ENCODE results near the gene TYMP.

The TYMP gene

DNA sequence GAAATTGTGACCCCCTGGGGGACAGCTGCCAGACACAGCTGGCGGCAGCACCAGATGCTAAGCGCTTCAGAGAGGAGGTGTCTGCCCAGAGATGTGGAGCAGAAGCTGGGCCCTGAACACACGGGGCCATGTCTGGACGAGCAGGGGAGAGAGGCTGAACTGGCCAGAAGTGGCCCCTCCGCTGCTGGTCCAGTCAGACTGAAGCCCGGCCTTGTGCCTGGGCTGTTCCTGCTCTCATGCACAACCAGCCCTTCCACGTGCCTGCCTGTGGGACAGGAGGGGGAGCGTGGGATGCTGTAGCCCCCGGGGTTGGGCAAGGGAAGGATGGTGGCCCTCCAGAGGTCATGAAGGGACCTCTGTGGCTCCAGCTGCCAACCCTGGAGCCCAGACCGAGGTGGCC lies 46.7 kb downstream of the TYMP start:
- no peaks in the 10 kb centered on the region for H3K36me3 Mint-ChIP-seq
- H3K27me3 Mint-ChIP-seq: no peaks in the 10 kb centered on the region
- no peak overlapping the region for H3K27ac Mint-ChIP-seq
- H3K4me3 Mint-ChIP-seq: peak overlapping the region; percentile 27
- H3K4me1 Mint-ChIP-seq (ENCODE audit: low read depth): peaks cover 9% of the 10 kb centered on the region
- H3K9me3 Mint-ChIP-seq (ENCODE audit: low read depth): no peaks in the 10 kb centered on the region

DNA sequence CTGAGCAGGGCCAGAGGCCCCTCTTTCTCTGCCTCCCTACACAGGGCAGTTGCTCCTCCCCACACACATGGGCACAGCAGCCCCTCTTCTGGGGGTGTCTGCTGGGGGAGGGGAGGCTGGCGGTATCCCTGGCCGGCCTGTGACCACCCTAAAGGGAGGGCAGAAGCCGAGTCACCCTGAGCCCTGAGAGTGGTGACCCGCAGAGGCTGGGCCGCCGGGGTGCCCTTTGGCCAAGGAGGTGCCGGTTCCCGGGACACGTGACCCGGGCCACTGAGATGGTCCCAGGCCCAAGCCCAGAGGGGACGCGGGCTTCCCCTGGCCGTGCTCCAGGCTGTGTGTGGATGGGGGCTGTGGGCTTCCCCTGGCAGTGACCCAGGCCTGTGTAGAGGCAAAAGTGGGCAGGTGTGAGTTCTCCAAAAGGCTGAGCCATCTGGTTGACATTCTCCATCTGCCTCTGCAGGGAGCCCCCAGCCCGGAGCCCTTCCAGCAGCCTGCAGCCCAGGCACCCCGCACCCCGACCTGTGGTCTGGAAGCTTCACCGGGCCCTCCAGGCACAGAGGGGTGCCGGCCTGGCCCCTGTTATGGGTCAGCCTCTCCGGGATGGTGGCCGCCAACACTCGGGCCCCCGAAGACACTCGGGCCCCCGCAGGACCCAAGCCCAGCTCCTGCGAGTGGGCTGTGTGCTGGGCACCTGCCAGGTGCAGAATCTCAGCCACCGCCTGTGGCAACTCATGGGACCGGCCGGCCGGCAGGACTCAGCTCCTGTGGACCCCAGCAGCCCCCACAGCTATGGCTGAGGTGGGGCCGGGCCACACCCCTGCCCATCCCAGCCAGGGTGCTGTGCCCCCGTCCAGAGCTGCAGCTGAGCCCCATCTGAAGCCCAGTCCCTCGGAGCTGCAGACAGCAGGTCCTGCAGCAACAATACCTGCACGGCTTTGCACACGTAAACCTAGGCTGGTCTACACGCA lies 47.4 kb downstream of the TYMP start:
- Mint-ChIP-seq H3K36me3 (no peaks in the 10 kb centered on the region), H3K27me3 (no peaks in the 10 kb centered on the region), H3K4me1 (ENCODE audit: low read depth) (peaks cover 9% of the 10 kb centered on the region), H3K9me3 (ENCODE audit: low read depth) (no peaks in the 10 kb centered on the region), H3K27ac (no peak overlapping the region), H3K4me3 (peak overlapping the region; percentile 76)

DNA sequence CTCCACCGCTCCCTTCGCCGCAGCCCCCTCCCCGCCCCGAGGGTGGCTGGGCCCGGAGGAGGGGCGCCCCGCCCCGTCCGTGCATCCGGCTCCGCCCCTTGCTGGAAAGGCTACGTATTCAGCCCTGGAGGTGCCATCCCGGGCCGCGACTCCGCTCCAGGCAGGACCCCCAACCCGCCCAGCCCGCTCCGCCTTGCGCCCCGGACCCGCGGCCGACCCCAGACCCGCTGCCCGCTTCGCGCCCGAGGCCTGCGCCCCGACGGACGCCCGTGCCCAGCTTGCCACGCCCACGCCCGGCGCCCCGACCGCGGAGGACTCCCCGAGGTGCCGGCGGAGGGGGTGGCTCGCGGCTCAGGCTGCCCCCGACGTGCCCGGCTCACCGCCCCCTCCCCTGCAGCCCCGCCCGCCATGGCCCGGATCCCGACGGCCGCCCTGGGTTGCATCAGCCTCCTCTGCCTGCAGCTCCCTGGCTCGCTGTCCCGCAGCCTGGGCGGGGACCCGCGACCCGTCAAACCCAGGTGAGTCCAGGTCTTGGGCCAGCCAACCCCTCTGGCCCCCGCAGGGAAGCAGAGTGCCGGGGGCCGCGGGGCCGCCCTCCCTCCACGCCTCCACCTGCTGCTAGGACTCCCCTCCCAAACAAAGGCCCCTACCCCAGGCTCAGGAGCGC lies 48.2 kb downstream of the TYMP start, which contains the start of gene ADM2:
Gene ADM2 (plus strand): TSS at position 104 of the 667 bp plus-strand sequence. CDS start 305 bp downstream, at position 409.
- Mint-ChIP-seq H3K9me3 (ENCODE audit: low read depth) (no peaks in the 10 kb centered on the region), H3K4me3 (peak within 1 kb of the TSS; percentile 82), H3K36me3 (no peaks in the 10 kb centered on the region), H3K27me3 (no peaks in the 10 kb centered on the region), H3K4me1 (ENCODE audit: low read depth) (peaks cover 9% of the 10 kb centered on the region), H3K27ac (no peak within 1 kb of the TSS)

DNA sequence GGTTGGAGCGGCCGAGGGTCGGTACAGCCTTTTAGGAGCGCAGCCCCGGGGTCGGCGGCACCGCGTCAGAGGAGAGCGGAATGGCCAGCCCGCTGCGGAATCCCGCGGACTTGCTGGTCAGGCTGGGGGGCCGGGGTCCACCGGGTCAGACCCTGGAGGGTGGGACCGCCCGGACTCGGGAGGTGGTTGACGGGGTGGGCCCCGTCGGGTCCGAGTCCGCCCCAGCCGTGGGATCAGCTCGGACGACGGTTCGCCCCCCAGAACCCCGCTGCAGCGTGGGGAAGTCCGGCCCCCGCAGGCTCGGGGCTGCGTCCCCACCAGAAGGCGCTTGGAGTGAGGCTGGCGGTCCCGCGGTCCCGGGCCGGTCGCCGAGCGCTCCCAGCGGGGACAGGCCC lies 48.8 kb downstream of the TYMP start:
- Mint-ChIP-seq H3K9me3 (ENCODE audit: low read depth) (no peaks in the 10 kb centered on the region), H3K4me3 (peak overlapping the region; percentile 82), H3K27ac (no peak overlapping the region), H3K36me3 (no peaks in the 10 kb centered on the region), H3K27me3 (no peaks in the 10 kb centered on the region), H3K4me1 (ENCODE audit: low read depth) (peaks cover 9% of the 10 kb centered on the region)

DNA sequence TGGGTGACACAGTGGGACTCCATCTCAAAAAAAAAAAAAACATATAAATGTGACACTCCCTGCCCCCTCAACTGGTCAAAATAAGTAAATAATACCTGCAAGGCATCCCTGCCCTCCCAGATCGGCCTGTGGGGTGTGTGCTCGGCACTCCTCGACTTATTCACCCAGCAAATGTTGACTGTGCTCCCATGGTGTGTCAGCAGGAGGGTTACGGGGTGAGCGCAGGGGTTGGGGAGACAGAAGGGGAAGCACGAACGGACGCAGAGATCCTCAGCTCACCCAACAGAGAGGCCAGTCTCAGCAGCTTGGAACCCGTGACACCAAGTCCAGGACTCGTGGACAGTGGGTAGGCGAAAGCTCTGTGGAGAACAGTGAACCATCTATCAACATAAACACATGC lies 50.1 kb downstream of the TYMP start:
- Mint-ChIP-seq H3K36me3 (no peaks in the 10 kb centered on the region), H3K4me1 (ENCODE audit: low read depth) (peaks cover 9% of the 10 kb centered on the region), H3K4me3 (peak overlapping the region; percentile 82), H3K27ac (no peak overlapping the region), H3K9me3 (ENCODE audit: low read depth) (no peaks in the 10 kb centered on the region), H3K27me3 (no peaks in the 10 kb centered on the region)

DNA sequence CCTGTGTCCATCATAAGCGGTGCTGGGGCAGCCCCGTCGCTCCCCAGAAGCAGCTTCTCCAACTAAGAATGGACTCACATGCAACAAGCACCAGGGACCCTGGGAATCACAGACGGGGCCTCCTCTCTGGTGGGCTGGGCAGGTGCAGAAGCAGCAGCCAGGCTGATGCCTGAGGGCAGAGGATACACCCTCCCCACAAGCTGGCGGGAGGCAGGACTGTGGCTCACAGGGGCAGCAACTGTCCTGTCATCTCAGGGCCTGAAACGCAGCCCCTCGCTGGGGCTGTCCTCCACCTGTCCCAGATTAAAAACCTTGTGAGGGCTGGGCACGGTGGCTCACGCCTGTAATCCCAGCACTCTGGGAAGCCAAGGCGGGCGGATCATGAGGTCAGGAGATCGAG lies 51.9 kb downstream of the TYMP start:
- Mint-ChIP-seq H3K36me3 (no peaks in the 10 kb centered on the region), H3K9me3 (ENCODE audit: low read depth) (no peaks in the 10 kb centered on the region), H3K27me3 (no peaks in the 10 kb centered on the region), H3K4me1 (ENCODE audit: low read depth) (peaks cover 22% of the 10 kb centered on the region), H3K27ac (no peak overlapping the region), H3K4me3 (no peak overlapping the region)

DNA sequence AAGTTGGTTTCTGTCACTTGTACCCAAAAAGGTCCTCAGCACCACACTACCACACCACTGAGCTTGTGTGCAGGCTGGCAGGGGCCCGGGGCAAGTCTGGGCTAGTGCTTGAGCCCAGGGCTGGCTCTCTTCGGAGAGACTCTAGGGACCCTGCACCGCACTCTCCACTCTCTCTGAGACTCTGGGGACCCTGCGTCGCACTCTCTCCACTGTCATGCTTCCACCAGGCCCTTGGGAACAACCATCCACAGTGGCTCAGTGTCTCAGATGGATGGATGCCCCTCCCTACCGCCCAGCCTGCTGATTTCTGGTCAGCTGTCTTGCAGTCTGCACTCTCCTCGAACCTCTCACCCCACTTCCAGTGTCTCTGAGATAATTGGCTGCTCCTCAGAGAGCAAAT lies 52.9 kb downstream of the TYMP start:
- Mint-ChIP-seq H3K27me3 (no peaks in the 10 kb centered on the region), H3K4me1 (ENCODE audit: low read depth) (peaks cover 31% of the 10 kb centered on the region), H3K4me3 (peak overlapping the region; percentile 73), H3K9me3 (ENCODE audit: low read depth) (no peaks in the 10 kb centered on the region), H3K36me3 (no peaks in the 10 kb centered on the region), H3K27ac (no peak overlapping the region)

All from activated naive CD8-positive, alpha-beta T cell (primary cell).